Right forelimb (tissue), 1 donor: ENCODE data around the gene CDKN2AIP.

Experiments
- DNase-seq: peaks from one replicate; pipeline ENCODE4 v3.0.0-alpha.2; 2018

CDKN2AIP gene, protein sequence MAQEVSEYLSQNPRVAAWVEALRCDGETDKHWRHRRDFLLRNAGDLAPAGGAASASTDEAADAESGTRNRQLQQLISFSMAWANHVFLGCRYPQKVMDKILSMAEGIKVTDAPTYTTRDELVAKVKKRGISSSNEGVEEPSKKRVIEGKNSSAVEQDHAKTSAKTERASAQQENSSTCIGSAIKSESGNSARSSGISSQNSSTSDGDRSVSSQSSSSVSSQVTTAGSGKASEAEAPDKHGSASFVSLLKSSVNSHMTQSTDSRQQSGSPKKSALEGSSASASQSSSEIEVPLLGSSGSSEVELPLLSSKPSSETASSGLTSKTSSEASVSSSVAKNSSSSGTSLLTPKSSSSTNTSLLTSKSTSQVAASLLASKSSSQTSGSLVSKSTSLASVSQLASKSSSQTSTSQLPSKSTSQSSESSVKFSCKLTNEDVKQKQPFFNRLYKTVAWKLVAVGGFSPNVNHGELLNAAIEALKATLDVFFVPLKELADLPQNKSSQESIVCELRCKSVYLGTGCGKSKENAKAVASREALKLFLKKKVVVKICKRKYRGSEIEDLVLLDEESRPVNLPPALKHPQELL

DNA sequence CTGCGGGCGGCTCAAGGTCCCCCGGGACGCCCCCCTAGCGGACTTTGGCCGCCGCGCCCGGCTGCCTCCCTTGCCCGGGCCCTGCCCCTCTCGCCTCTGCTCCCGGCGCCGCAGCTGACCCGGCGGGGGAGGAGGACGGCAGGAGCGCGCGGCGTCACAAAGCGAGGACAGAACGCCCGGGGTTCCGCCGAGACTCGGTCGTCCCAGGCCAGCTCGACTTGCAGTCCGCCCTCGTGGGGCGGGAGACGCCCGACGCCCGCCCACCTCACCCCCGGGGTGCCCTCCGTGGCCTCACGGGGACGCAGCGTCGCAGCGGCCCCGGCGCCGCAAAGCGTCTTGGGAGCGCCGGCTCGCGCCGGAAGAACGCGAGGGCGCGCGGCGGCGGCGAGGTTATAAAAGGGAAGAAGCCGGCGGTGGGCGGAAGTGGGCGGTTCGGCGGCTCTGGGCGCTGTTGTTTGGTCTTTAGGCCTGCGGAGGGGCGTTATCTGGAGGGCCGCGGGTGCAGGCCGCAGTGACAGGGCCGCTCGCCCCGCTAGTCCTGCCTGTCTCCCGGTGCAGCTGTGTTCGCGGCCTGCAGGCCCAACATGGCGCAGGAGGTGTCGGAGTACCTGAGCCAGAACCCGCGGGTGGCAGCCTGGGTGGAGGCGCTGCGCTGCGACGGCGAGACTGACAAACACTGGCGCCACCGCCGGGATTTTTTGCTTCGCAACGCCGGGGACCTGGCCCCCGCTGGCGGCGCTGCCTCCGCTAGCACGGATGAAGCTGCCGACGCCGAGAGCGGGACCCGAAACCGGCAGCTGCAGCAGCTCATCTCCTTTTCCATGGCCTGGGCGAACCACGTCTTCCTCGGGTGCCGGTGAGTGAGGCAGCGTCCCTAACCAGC is at the start of gene CDKN2AIP:
CDKN2AIP (plus strand) TSS at position 423 of the 883 bp plus-strand sequence; CDS start at position 585, 162 bp downstream.
- peak; percentile 96 for DNase-seq

DNA sequence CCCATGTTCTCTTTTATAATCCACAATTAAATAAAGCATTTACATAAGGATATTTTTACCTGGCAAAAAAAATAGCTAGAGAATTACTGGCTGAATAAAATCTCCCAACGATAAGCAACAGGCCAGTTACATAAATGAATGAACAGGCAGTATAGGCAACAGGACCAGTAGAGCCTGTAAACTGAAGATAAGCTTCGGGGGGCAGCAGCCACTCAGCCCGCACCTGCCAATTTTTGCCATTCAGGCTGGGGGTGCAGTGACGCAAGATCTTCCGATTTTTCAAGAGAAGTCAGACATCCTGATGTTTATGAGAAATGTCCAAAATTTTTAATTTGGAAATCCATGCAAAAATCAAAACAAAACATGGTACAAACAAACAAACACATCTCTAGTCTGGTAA is 49.0 kb upstream of the CDKN2AIP start:
- no peak for DNase-seq

DNA sequence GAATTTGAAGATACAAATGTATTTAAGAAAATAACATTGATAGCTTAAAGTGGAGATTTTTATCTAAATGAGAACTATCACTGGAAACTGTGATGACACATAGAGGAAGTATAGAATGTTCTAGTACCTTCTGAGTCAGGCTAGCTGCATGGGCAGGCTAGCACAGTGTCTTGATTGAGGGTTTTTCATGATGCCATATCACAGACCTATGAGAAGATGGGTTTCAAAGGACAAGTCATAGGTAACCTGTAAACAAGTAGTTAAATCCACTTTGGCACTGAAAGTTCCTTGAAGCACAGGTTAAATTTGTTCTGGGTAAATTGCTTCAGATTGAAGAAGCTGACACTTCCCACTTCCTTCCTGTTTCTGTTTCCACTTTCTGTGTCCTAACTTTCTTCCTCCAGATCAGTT is 48.2 kb upstream of the CDKN2AIP start:
- DNase-seq: no peak

DNA sequence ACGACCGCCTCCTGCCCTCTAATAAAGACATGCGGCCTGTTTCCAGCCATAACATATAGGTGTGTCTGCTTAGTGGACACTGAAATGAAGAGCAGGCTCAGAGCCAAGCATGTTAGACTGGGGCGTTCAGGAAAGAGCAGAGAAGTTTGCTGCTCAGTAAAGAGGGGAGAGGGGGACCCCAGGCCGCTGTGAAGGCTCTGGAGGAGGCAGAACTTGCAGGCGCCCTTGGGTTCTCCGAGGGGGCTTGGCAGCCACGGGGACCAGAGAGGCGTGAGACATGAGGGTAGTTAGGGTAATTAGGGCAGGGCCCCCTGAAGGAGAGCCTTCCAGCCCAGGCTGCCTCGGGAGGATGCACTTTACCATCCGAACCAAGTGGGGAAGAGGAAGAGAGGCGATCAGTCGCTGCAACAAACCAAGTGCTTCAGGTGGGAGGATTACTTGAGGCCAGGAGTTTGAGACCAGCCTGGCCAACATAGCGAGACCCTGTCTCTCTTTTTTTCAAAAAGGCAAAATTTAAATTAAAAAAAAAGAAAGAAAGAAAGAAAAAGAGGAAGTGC is 46.6 kb upstream of the CDKN2AIP start:
- no peak for DNase-seq

DNA sequence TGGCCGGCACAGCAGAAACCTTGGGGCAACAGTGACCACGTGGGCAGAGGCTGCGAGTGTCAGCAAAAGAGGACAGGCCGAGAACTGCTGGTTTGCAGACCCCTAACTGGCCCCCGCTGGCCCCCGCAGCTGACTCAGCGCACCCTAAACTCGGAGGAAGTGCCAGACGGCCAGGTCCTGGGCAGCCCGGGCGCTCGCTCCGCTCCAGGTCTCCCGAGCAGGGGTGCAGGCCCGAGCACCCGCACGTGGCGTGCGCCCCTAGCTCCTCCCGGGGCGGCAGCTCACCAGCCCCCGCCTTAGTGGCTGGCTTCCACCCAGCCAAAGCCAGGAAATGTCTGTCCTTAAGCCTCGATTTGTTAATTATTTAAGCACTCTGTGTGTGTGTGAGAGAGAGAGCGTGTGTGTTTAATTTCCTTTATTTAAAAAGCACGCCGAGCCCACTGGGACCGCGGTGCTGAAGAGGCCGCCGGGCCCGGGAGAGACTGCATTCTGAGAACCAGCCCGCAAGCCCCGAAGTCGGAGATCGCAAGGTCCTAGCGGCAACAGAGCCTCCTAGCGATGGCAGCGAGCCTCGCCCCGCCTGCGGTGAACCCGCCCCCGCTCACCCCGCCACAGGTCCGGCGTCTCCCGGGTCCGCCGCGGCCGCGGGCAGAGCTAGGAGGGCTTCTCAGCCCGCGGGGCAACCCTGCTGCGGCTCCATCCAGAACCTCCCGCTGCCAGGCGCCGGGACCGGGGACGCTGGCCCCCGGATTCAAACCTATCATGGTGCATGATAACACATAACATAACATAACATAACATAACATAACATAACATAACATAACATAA is 45.9 kb upstream of the CDKN2AIP start:
- DNase-seq: peak; percentile 82

DNA sequence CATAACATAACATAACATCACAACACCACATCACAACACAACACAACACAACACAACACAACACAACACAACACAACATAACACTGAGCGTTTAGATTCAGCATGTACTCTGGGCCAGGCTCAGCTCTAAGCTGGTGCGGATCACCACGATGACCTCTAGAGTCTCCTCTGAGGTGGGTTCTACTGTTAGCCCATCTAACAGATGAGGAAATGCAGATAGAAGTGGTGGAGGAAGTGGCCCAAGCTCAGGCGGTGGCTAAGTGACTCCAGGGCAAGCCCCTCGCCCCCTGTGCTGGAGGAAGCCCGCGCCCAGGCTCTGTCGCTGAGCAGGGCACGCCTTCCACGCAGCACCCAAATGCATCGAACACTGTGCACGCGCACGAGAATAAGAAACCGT is 45.3 kb upstream of the CDKN2AIP start:
- DNase-seq: no peak

DNA sequence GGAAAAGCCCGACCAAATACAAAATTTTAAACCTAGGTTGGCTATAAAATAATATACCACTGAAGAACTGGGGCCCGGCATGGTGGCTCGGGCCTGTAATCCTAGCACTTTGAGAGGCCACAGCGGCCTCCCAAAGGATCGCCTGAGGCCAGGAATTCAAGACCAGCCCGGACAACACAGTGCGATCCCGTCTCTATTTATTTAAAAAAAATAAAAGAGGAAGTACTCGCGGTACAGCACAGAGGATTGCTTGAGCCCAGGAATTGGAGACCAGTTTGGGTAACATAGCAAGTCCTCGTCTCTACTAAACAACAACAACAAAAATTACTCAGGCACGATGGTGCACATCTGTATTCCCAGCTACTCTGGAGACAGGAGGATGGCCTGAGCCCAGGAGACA is 44.8 kb upstream of the CDKN2AIP start:
- no peak for DNase-seq

DNA sequence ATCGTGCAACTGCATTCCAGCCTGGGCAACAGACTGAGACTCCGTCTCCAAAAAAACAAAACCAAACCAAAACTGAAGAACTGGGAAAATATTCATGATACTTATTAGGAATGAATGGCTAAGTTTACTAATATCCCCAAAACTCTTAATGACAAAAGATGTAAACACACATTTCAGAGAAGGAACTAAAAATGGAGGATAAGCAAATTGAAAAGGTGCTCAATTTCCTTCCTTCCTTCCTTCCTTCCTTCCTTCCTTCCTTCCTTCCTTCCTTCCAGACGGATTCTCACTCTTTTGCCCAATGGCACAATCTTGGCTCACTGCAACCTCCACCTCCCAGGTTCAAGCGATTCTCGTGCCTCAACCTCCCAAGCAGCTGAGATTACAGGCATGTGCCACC is 44.4 kb upstream of the CDKN2AIP start:
- DNase-seq: no peak

DNA sequence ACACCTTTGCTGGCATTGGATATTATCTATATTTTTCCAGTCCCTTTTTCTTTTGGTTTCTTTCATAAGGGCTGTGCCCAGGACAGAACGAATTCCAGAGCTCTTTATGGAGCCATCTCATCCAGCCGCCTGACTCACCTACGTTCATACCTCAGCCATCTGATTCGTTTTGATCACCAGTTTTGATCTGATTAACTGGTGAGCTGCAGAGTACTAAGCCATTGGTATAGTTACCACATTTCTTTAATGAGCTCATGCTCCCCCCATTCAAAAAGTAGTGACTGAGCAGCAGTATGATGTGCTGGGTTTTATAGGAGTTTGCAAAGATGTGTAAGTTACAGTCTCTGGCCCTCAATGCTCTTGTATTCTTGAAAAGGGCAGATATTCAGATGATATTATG is 43.0 kb upstream of the CDKN2AIP start:
- no peak for DNase-seq

DNA sequence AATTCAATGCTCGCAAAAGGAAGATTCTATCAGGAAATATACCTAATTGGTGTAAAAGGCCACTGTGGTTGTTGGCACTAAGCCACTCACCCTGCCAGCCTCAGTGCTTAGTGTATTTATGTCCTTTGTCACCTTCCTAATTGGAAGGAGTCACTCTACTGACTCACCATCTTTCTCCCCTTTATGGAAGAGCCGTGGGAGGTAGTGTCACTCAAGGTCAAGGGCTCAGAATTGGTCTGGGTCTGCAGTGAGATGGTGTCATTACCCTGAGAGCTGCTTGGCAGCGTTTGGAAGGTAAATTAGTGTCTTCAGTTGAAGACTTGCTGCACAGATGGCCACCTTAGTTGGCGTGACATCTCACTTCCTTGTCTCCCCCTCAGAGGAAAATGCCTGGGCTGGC is 41.7 kb upstream of the CDKN2AIP start:
- no peak for DNase-seq

DNA sequence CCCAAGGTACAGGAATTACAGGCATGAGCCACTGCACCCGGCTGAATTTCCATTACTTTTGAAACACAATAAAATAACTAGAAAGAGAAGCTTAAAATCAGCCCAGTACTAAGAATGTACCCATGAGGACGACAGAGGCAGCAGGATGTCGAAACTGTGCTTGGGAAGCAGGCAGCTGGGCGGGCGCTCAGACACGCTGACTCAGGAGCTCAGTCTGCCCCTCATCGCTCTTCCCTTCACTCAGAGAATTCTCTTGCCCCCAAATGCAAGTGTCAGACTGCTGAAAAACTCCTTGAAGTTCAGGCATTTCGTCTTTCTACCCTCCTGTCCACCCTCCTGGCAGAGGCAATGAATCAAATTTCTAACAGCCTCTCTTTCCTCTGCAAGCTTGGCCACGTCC is 41.0 kb upstream of the CDKN2AIP start:
- no peak for DNase-seq

DNA sequence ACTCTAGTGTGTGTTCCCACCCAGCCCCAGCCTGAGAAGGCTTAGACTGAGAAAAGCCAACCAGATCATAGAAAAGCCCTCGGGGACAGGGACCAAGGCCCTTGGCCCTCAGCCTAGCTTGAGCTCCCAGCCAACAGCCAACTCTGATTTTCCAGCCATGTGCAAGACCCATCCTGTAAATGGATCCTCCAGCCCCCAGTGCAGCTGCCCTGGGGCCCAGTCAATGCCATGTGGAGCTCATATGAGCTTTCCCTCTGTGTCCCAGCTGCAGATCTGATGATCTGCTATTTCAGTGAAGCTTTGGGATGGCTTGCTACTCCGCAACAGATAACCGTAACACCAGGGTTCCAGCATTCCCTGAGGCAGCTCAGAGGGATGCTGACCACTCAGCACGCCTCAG is 40.5 kb upstream of the CDKN2AIP start:
- peak; percentile 58 for DNase-seq

DNA sequence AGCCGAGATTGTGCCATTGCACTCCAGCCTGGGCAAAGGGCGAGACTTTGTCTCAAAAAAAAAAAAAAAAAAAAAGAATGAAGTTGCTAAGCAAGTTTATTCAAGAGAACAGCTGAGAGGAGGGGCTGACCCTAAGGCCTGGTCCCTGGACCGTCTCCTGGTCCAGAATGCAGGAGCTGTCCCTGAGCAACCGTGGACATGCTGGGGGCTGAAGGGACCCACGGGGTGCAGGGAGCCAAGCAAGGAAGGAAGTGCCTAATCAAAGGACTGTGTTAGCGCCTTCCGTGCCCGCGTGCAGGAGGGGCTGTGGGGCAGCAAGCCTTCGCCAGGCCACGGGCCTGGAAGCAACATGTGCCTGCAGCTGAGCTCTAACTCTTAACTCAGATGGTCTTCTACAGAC is 39.1 kb upstream of the CDKN2AIP start:
- no peak for DNase-seq

DNA sequence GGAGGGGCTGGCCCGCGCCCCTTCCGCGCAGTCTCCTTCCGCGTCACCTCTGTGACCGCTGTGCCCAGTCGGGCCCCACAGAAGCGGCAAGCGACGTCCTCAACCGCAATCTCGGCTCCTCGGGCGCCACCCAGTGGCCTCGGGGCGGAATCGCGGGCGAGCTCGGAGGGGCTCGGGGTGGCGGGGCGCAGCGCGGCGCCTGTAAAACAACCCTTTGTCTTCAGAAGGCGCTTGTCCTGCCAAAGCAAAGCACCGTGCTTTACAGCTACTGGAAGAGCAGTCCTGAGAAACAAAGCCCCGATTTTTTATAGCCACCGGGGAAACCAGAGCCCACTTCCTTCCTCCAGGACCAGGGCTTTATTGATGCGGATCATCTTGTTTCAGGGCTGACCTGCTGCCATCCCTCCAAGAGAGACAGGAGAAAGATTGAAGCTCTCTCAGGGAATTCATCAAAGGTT is 37.3 kb upstream of the CDKN2AIP start:
- peak; percentile 95 for DNase-seq

DNA sequence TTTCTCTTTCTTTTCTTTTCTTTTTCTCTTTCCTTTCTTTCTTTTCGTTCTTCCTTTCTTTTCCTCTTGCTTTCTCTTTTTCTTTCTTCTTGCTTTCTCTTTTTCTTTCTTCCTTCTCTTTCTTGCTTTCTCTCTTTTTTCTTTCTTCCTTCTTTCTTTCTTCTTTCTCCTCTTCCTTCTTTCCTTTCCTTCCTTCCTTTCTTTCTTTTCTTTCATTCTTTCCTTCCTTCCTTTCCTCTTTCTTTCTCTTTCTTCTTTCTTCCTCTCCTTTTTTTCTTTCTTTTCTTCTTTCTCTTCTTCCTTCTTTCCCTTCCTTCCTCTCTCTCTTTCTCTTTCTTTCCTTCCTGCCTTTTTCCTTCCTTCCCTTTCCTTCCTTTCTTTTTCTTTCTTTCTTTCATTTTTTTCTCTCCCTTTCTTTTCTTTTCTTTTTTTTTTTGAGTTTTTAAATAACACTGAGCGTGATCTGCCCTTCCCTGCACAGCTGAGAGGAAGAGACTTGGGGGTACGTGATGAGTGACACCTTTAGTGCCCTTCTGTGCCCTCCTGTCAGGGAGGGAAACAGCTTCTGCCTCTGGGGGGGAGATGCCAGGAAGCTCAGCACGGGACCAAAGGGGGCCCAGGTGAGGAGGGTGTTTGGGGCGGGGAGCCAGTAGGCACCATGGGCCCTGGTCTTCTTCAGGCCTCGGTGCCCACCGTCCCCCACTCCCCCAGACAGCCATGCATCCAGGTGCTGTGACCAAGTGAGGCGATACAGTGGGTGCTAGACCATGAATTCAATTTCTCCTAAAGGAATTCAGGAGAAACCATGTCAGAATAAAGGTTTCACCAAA is 36.6 kb upstream of the CDKN2AIP start:
- DNase-seq: no peak

DNA sequence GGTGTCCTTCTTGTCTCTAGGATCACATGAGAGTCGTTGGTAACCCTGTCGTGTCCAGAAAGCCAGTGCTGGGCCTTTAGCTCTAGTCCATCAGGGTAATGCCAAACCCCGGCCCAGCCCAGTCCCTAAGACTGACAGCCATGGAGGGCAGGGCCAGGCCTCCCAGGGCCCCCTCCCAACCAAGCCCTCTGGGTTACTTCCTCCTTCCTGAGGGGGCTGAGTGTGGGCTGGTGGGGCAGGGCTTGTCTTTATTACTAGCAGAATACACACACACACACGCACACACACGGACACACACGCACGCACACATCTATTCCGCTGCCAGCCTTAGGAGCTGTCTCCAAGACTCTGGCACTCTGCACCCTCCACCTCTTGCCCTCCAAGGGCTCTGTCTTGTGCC is 35.6 kb upstream of the CDKN2AIP start:
- DNase-seq: no peak

DNA sequence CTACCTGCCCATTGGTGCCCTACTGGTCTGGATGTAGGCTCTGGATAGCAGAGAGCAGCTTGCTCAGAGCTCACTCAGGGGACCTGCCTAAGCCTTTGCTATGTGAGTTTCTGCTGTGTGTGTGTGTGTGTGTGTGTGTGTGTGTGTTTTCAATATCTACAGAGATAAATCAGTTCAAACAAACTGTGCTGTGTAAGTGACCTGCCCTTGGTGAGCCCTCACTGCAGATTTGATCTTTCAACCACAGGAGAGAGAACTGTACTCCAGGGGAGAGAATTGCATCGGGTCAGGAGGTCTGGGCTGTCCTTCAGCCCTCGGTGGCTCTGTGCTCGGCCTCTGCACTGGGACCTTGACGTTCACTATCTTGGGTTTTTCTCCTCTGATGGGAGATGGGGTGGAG is 35.0 kb upstream of the CDKN2AIP start:
- no peak for DNase-seq

DNA sequence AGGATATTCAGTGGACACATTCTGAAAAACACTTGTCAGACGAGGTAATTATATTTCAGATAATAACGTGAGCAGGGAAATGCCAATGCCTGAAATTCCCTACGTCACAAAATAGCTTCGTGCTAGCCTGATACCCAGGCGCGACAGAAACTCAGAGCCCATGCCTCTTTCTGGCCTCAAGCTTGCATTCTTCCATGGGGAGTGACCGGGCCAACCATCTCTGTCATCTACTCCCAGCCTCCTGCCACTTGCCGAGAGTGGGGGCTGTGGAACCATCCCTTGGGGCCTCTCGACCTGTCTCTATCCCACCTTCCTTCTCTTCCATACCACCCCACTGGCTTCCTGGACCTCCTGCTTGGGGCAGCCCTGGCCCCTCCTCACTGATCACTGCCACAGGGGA is 34.5 kb upstream of the CDKN2AIP start:
- no peak for DNase-seq

DNA sequence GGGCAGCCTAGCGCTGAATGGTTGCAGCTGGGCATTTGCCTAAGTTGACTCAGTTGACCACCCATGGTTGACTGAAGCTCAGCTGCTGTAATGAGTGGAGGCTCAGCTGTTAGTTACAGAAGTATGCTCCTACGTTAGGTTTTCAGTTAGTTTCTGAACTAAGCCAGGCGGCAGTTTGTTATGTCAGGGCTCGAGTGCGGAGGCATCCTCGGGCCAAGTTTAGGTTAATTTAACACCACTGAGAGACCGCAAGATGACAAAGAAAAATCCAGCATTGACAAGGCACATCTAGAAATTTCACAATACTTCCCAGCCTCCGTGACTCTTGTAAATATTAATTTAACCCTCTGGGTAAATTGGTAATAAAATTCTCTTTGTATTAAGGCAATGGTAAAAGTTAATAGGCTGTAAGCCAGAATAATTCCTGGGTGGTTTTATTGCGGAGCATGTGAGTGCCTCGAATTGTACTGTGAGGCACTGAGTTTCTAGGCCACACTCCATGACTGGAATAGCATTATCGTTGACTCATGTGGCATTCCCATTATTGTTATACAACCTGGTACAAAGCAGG is 33.1 kb upstream of the CDKN2AIP start:
- DNase-seq: no peak

DNA sequence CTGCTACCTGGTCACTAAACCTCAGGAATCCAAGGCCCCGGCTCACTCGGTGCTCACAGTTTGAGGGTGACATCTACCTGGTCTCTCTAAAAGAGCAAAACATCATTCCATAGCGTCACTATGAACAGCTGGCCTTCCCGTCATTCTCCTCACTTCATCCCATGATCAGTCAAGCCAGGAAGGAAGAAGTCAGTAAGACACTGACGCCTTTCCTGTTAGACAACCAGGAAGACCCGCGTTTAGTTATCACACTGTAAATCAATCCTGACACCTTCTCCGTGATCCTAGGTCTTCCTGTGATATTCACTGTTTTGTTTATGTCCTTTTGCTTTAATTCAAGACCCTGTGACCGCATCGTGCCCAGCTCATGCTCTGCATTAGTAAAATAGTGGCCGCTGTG is 31.6 kb upstream of the CDKN2AIP start:
- DNase-seq: no peak
